Measurements from ENCODE around the gene VILL.

- TF ChIP-seq CTCF (IDR thresholded peaks at IDR 0.05; ENCODE audit: low read length) = no peak
- no peak for TF ChIP-seq EZH2 (IDR thresholded peaks at IDR 0.05; ENCODE audit: borderline replicate concordance, low read length)
Observed at GRCh38 chr3:37943631-37944314, 46.8 kb upstream of the VILL start.

Data from OCI-LY1 (cell line).